ENCODE data around the gene AIM2.
A peak's percentile ranks its signal among the peaks of the same experiment; 100 is the strongest.
"Not testable (repeated sequence)": the region's sequence is repeated elsewhere in the genome, so short reads cannot be mapped to it uniquely, and the experiment has no call there.

Gene AIM2

GRCh38 chr1:159030311-159030710 is 46.3 kb downstream of the AIM2 start:
- Mint-ChIP-seq H3K36me3 (ENCODE audit: insufficient read depth) (peaks cover 78% of the 10 kb centered on the region), H3K9me3 (no peaks in the 10 kb centered on the region), H3K27ac (ENCODE audit: low read depth) (peak overlapping the region; percentile 56), H3K4me1 (peaks cover 88% of the 10 kb centered on the region), H3K27me3 (no peaks in the 10 kb centered on the region), H3K4me3 (no peak overlapping the region)
- ATAC-seq (replicated peaks; ENCODE audit: extremely low read depth, poor library complexity, severe bottlenecking) (no peak), DNase-seq (ENCODE audit: low spot score in 2 of 2) (no peak)

DNA sequence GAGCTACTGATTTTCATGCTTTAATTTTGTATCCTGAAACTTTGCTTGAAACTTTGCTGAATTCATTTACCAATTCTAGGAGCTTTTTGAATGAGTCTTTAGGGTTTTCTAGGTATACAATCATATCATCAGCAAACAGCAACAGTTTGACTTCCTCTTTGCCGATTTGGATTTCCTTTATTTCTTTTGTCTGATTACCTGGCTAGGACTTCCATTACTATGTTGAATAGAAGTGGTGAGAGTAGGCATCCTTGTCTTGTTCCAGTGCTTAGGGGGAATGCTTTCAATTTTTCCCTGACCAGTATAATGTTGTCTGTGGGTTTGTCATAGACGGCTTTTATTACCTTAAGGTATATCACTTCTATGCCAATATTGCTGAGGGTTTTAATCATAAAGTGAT is 49.7 kb downstream of the AIM2 start:
- H3K27me3 Mint-ChIP-seq; ATAC-seq (replicated peaks; ENCODE audit: extremely low read depth, poor library complexity, severe bottlenecking); DNase-seq (ENCODE audit: low spot score in 2 of 2); H3K9me3 Mint-ChIP-seq: not testable (repeated sequence)
- H3K4me1 Mint-ChIP-seq: peaks cover 84% of the 10 kb centered on the region
- peaks cover 67% of the 10 kb centered on the region for H3K36me3 Mint-ChIP-seq (ENCODE audit: insufficient read depth)
- H3K27ac Mint-ChIP-seq (ENCODE audit: low read depth): peak overlapping the region; percentile 82
- H3K4me3 Mint-ChIP-seq: peak overlapping the region; percentile 68

DNA sequence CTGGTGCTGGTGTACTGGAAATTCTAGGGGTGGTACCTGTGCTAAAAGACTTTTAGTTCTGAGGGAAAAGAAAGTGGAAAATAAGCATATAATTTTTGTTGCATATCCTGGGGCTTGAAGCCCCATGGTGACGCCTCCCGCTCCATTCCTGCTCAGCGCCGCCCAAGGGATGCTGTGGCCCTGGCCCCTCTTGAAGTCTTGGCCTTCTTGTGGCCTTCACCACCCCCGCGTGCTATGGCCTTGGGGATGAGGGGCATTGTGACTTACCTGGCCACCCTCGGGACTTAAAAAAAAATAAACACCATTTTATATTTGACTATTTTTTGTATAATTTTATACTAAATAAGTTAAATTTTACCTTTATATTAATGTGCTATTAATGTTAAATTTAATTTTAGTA is 51.5 kb downstream of the AIM2 start:
- ATAC-seq (replicated peaks; ENCODE audit: extremely low read depth, poor library complexity, severe bottlenecking) (no peak), DNase-seq (ENCODE audit: low spot score in 2 of 2) (no peak)
- no peak overlapping the region for H3K4me3 Mint-ChIP-seq
- peaks cover 69% of the 10 kb centered on the region for H3K36me3 Mint-ChIP-seq (ENCODE audit: insufficient read depth)
- H3K27me3 Mint-ChIP-seq: no peaks in the 10 kb centered on the region
- no peak overlapping the region for H3K27ac Mint-ChIP-seq (ENCODE audit: low read depth)
- H3K9me3 Mint-ChIP-seq: no peaks in the 10 kb centered on the region
- peaks cover 86% of the 10 kb centered on the region for H3K4me1 Mint-ChIP-seq

GRCh38 chr1:159023723-159024122 is 52.8 kb downstream of the AIM2 start:
- Mint-ChIP-seq H3K27ac (ENCODE audit: low read depth) (peak overlapping the region; percentile 58), H3K4me1 (peaks cover 81% of the 10 kb centered on the region), H3K4me3 (peak overlapping the region; percentile 47), H3K9me3 (no peaks in the 10 kb centered on the region), H3K36me3 (ENCODE audit: insufficient read depth) (peaks cover 75% of the 10 kb centered on the region), H3K27me3 (no peaks in the 10 kb centered on the region)
- DNase-seq (ENCODE audit: low spot score in 2 of 2) (no peak), ATAC-seq (replicated peaks; ENCODE audit: extremely low read depth, poor library complexity, severe bottlenecking) (no peak)

GRCh38 chr1:159015440-159015909 is 61.1 kb downstream of the AIM2 start:
- H3K27ac Mint-ChIP-seq (ENCODE audit: low read depth): peak overlapping the region; percentile 70
- DNase-seq (ENCODE audit: low spot score in 2 of 2) (peak in 1 of 2 donors; percentile 42), ATAC-seq (replicated peaks; ENCODE audit: extremely low read depth, poor library complexity, severe bottlenecking) (peak; percentile 93)
- no peaks in the 10 kb centered on the region for H3K27me3 Mint-ChIP-seq
- H3K9me3 Mint-ChIP-seq: no peaks in the 10 kb centered on the region
- peak overlapping the region; percentile 82 for H3K4me3 Mint-ChIP-seq
- peaks cover 60% of the 10 kb centered on the region for H3K36me3 Mint-ChIP-seq (ENCODE audit: insufficient read depth)
- peaks cover 73% of the 10 kb centered on the region for H3K4me1 Mint-ChIP-seq

DNA sequence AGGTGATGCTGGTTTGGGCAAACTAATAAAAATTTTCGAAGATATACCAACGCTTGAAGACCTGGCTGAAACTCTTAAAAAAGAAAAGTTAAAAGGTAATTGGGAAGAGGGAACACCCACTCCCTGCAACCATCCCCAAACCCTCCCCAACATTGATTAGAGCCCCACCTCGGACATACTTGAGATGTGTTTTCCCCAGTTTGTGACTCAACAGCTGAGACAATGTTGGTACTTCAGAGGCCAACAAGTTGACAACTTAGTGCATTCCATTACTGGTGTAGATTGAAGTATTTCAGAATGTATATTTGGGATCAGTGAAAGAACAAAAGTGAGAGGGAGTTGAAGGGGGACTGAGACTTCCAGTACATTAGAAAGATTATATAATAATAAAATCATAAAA is 61.7 kb downstream of the AIM2 start:
- H3K36me3 Mint-ChIP-seq (ENCODE audit: insufficient read depth): peaks cover 57% of the 10 kb centered on the region
- peak overlapping the region; percentile 82 for H3K4me3 Mint-ChIP-seq
- peaks cover 72% of the 10 kb centered on the region for H3K4me1 Mint-ChIP-seq
- ATAC-seq (replicated peaks; ENCODE audit: extremely low read depth, poor library complexity, severe bottlenecking) (no peak), DNase-seq (ENCODE audit: low spot score in 2 of 2) (no peak)
- H3K27ac Mint-ChIP-seq (ENCODE audit: low read depth): peak overlapping the region; percentile 82
- H3K9me3 Mint-ChIP-seq: no peaks in the 10 kb centered on the region
- H3K27me3 Mint-ChIP-seq: no peaks in the 10 kb centered on the region

- Mint-ChIP-seq H3K27ac (ENCODE audit: low read depth) (peak overlapping the region; percentile 82), H3K36me3 (ENCODE audit: insufficient read depth) (peaks cover 52% of the 10 kb centered on the region), H3K27me3 (no peaks in the 10 kb centered on the region), H3K9me3 (no peaks in the 10 kb centered on the region), H3K4me3 (peak overlapping the region; percentile 82), H3K4me1 (peaks cover 75% of the 10 kb centered on the region)
- ATAC-seq (replicated peaks; ENCODE audit: extremely low read depth, poor library complexity, severe bottlenecking) (no peak), DNase-seq (ENCODE audit: low spot score in 2 of 2) (no peak)
Measured at GRCh38 chr1:159014003-159014571, 62.5 kb downstream of the AIM2 start.

DNA sequence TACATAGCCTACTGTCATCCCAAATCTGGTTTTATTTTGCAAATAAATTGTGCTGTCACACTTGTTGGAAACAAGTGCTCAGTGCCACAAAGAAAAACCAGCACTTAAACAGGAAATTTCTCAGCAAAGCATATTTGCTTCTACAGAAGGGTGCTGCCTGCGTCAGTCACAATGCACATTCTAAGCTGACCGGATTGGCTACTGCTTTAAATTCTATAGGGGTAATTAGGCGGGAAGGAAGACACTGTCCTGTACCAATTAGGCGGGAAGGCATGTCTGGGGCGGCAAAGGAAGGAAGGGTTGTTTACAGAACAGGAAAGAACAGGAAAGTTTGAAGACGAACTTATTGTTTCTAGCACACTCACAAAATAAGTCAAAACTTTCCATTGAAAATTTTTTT is 64.1 kb downstream of the AIM2 start:
- peak; percentile 25 for ATAC-seq (replicated peaks; ENCODE audit: extremely low read depth, poor library complexity, severe bottlenecking)
- Mint-ChIP-seq H3K27ac (ENCODE audit: low read depth) (peak overlapping the region; percentile 82), H3K9me3 (no peaks in the 10 kb centered on the region), H3K4me1 (peaks cover 78% of the 10 kb centered on the region), H3K27me3 (no peaks in the 10 kb centered on the region), H3K4me3 (peak overlapping the region; percentile 82), H3K36me3 (ENCODE audit: insufficient read depth) (peaks cover 46% of the 10 kb centered on the region)
- DNase-seq (ENCODE audit: low spot score in 2 of 2): peak in 1 of 2 donors; percentile 21
